GM20431 (cell line): ENCODE results near the gene TIMM22.

Experiments
- in situ Hi-C: fragments of 300-500 bp; cut with MseI, MboI; formaldehyde crosslinking; loops from one replicate; pipeline ENCODE4 v1.15.0; 2020; ENCODE audit warnings: low sequenced_read_pairs; ENCODE audit not compliant: unreplicated experiment

The TIMM22 gene

GRCh38 chr17:1000597-1001461, 3.9 kb downstream of the TIMM22 start:
- in situ Hi-C loops: no loop called here

- in situ Hi-C loops: no loop called here
Measured at GRCh38 chr17:1001640-1002411, 4.9 kb downstream of the TIMM22 start.

- in situ Hi-C loops: no loop called here
Measured at GRCh38 chr17:1002412-1002753, 5.5 kb downstream of the TIMM22 start.

- in situ Hi-C loops: no loop called here
Measured at GRCh38 chr17:1002771-1003555, 6.0 kb downstream of the TIMM22 start.

GRCh38 chr17:1003633-1003971, 6.7 kb downstream of the TIMM22 start:
- in situ Hi-C loops: no loop called here

- in situ Hi-C loops: no loop called here
Measured at GRCh38 chr17:1003972-1004768, 7.2 kb downstream of the TIMM22 start.

GRCh38 chr17:1004769-1005295, 7.9 kb downstream of the TIMM22 start:
- in situ Hi-C loops: no loop called here

GRCh38 chr17:1005361-1005946, 8.5 kb downstream of the TIMM22 start:
- in situ Hi-C loops: no loop called here

- in situ Hi-C loops: no loop called here
Measured at GRCh38 chr17:1006054-1006453, 9.1 kb downstream of the TIMM22 start.

- in situ Hi-C loops: no loop called here
Measured at GRCh38 chr17:1007310-1008007, 10.5 kb downstream of the TIMM22 start.

- in situ Hi-C loops: no loop called here
Measured at GRCh38 chr17:1008008-1008761, 11.3 kb downstream of the TIMM22 start.

- in situ Hi-C loops: no loop called here
Measured at GRCh38 chr17:1009229-1010085, 12.5 kb downstream of the TIMM22 start.

- in situ Hi-C loops: no loop called here
Measured at GRCh38 chr17:1010086-1010450, 13.1 kb downstream of the TIMM22 start.

GRCh38 chr17:1010586-1010985, 13.7 kb downstream of the TIMM22 start:
- in situ Hi-C loops: no loop called here

- in situ Hi-C loops: no loop called here
Measured at GRCh38 chr17:1011138-1011537, 14.2 kb downstream of the TIMM22 start.

GRCh38 chr17:1011760-1012735, 15.1 kb downstream of the TIMM22 start:
- in situ Hi-C loops: no loop called here
